MM.1S (cell line): ENCODE measurements around the gene TJP2.
A peak's percentile ranks its signal among the peaks of the same experiment; 100 is the strongest.

Experiments
- DNase-seq: peaks from one replicate; pipeline ENCODE4 v3.0.0-alpha.2; 2015
- H2AFZ ChIP-seq: fragments of 300-600 bp; sonication (generic); 2 replicates; pipeline ENCODE4 v1.6.0; 2016; ENCODE audit warnings: antibody characterized with exemption, low read length
- H3F3A ChIP-seq: fragments of 300-600 bp; sonication (generic); 2 replicates; pipeline ENCODE4 v1.6.1; 2016; ENCODE audit warnings: mild to moderate bottlenecking, antibody characterized with exemption, low read length, moderate library complexity, mixed read lengths; ENCODE audit not compliant: insufficient read depth
- H3K27ac ChIP-seq: fragments of 300-600 bp; sonication (generic); 2 replicates; pipeline ENCODE4 v1.5.1; 2016; ENCODE audit warnings: mild to moderate bottlenecking, low read length
- H3K27me3 ChIP-seq: fragments of 300-600 bp; sonication (generic); replicated peaks from 2 replicates; pipeline ENCODE4 v1.6.0; 2016; ENCODE audit warnings: low read length; ENCODE audit not compliant: insufficient read depth
- H3K36me3 ChIP-seq: fragments of 300-600 bp; sonication (generic); replicated peaks from 2 replicates; pipeline ENCODE4 v1.6.1; 2016; ENCODE audit warnings: mild to moderate bottlenecking, low read length, mixed read lengths; ENCODE audit not compliant: insufficient read depth
- H3K4me1 ChIP-seq: fragments of 300-600 bp; sonication (generic); 2 replicates; pipeline ENCODE4 v1.6.1; 2016; ENCODE audit warnings: low read length, mixed read lengths
- H3K4me2 ChIP-seq: fragments of 300-600 bp; sonication (generic); 2 replicates; pipeline ENCODE4 v1.6.0; 2016; ENCODE audit warnings: low read depth, low read length
- H3K4me3 ChIP-seq: fragments of 300-600 bp; sonication (generic); 2 replicates; pipeline ENCODE4 v1.5.1; 2016; ENCODE audit warnings: low read length, mixed read lengths
- H3K79me2 ChIP-seq: fragments of 300-600 bp; sonication (generic); 2 replicates; pipeline ENCODE4 v1.6.1; 2016; ENCODE audit warnings: mixed run types, low read length, mixed read lengths
- H3K9ac ChIP-seq: fragments of 300-600 bp; sonication (generic); 2 replicates; pipeline ENCODE4 v1.6.1; 2016; ENCODE audit warnings: low read length, mixed read lengths
- H3K9me2 ChIP-seq: fragments of 300-600 bp; sonication (generic); replicated peaks from 2 replicates; pipeline ENCODE4 v1.6.1; 2016; ENCODE audit warnings: mild to moderate bottlenecking, low read length, mixed read lengths; ENCODE audit not compliant: insufficient read depth
- H3K9me3 ChIP-seq: fragments of 300-600 bp; sonication (generic); replicated peaks from 2 replicates; pipeline ENCODE4 v1.6.1; 2016; ENCODE audit warnings: mild to moderate bottlenecking, low read length, mixed read lengths; ENCODE audit not compliant: insufficient read depth
- H4K20me1 ChIP-seq: fragments of 300-600 bp; sonication (generic); 2 replicates; pipeline ENCODE4 v1.6.1; 2016; ENCODE audit warnings: mild to moderate bottlenecking, low read length, moderate library complexity, mixed read lengths; ENCODE audit not compliant: insufficient read depth
- CTCF ChIP-seq: fragments of 300-600 bp; sonication (generic); IDR thresholded peaks from 2 replicates; pipeline ENCODE4 v1.5.1; 2016; ENCODE audit warnings: antibody characterized with exemption, low read length, mixed read lengths
- EZH2 ChIP-seq: fragments of 300-600 bp; sonication (generic); optimal IDR thresholded peaks from 2 replicates; pipeline ENCODE3; 2017; ENCODE audit warnings: low read depth, mild to moderate bottlenecking, antibody characterized with exemption, low read length, mixed read lengths
- EZH2phosphoT487 ChIP-seq: fragments of 300-600 bp; sonication (generic); IDR thresholded peaks from 2 replicates; pipeline ENCODE4 v1.6.1; 2018; ENCODE audit warnings: antibody characterized with exemption, low read length

TJP2 gene

DNA sequence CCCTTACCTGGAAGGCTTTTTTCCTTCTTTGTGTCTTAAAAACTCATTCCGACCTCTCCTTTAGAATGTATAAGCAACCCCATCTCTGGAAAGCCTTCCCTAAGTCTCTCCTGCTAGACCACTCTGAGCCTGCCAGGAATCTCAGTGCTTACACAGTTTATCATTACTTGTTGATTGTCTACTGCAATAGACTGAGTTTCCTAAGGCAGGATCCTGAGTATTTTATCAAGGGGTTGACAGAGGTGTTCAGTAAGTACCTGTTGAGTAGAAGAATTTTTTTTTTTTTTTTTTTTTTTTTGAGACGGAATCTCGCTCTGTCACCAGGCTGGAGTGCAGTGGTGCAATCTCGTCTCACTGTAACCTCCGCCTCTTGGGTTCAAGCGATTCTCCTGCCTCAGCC is 2.6 kb upstream of the TJP2 start:
- Histone ChIP-seq H3K36me3 (no peaks in the 10 kb centered on the region), H3K4me1 (peaks cover 15% of the 10 kb centered on the region), H3K27me3 (no peaks in the 10 kb centered on the region), H3K4me3 (no peak overlapping the region), H2AFZ (no peak overlapping the region), H3K27ac (no peak overlapping the region), H3F3A (peaks cover 22% of the 10 kb centered on the region), H3K9me2 (no peaks in the 10 kb centered on the region), H4K20me1 (no peaks in the 10 kb centered on the region), H3K9me3 (no peaks in the 10 kb centered on the region), H3K79me2 (peaks cover 24% of the 10 kb centered on the region), H3K9ac (no peak overlapping the region), H3K4me2 (no peak overlapping the region)
- DNase-seq: no peak
- no peak for TF ChIP-seq CTCF
- TF ChIP-seq EZH2: no peak
- TF ChIP-seq EZH2phosphoT487: no peak

DNA sequence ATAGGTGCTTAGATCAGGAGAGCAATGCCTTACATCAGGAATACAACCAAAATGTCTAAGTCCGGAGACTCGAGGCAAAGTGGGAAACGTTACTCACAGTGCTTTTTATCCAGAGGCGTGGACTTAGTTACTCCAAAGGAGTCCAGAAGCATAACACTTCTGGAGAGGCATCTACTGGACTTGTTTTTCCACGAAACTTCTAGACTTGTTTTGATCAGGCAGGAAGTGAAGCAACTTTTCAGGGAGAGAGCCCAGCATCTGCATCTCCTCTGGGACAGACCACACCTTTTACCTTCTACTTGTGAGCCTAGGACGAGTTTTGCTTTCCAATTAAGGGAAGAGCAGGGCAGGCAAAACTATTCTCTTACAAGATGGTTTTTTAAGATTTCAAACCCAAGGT is 1.2 kb upstream of the TJP2 start:
- Histone ChIP-seq H4K20me1 (no peaks in the 10 kb centered on the region), H3K9ac (no peak overlapping the region), H3K9me3 (no peaks in the 10 kb centered on the region), H3F3A (peaks cover 20% of the 10 kb centered on the region), H3K36me3 (no peaks in the 10 kb centered on the region), H2AFZ (no peak overlapping the region), H3K9me2 (no peaks in the 10 kb centered on the region), H3K27me3 (no peaks in the 10 kb centered on the region), H3K4me3 (no peak overlapping the region; the same call in 1 of the 2 replicates), H3K79me2 (peaks cover 38% of the 10 kb centered on the region), H3K4me2 (peak overlapping the region; percentile 68), H3K4me1 (peaks cover 16% of the 10 kb centered on the region), H3K27ac (no peak overlapping the region)
- DNase-seq: no peak
- TF ChIP-seq EZH2phosphoT487: no peak
- no peak for TF ChIP-seq EZH2
- TF ChIP-seq CTCF: no peak

GRCh38 chr9:69173497-69173890 is 583 bp upstream of the TJP2 start:
- H3K36me3 ChIP-seq: no peaks in the 10 kb centered on the region
- peaks cover 17% of the 10 kb centered on the region for H3F3A ChIP-seq
- TF ChIP-seq CTCF (no peak), EZH2phosphoT487 (no peak), EZH2 (no peak)
- H3K4me2 ChIP-seq: peak overlapping the region; percentile 68
- H3K79me2 ChIP-seq: peaks cover 44% of the 10 kb centered on the region
- no peaks in the 10 kb centered on the region for H3K9me3 ChIP-seq
- H3K27me3 ChIP-seq: no peaks in the 10 kb centered on the region
- no peak for DNase-seq
- no peaks in the 10 kb centered on the region for H4K20me1 ChIP-seq
- H3K4me1 ChIP-seq: peaks cover 16% of the 10 kb centered on the region
- peak overlapping the region; percentile 86 for H3K9ac ChIP-seq
- H3K9me2 ChIP-seq: no peaks in the 10 kb centered on the region
- peak overlapping the region; percentile 96 for H3K4me3 ChIP-seq
- peak overlapping the region; percentile 58; the same call in 1 of the 2 replicates for H3K27ac ChIP-seq
- peak overlapping the region; percentile 78 for H2AFZ ChIP-seq
